ENCODE data around the gene COL13A1.

- TF ChIP-seq CTCF (IDR thresholded peaks at IDR 0.05) (no peak), POLR2A (IDR thresholded peaks at IDR 0.05) (no peak)
Measured at GRCh38 chr10:69938541-69938991, 136.9 kb downstream of the COL13A1 start.

All from esophagus squamous epithelium (tissue), 4 donors.